SKM-1 (cell line): Measurements from ENCODE around the gene TTC39A.
"Not testable (repeated sequence)": the region's sequence is repeated elsewhere in the genome, so short reads cannot be mapped to it uniquely, and the experiment has no call there.

ENCODE experiments used
- DNase-seq: peaks from one replicate; lab custom pipeline; 2025; ENCODE audit not compliant: unreplicated experiment; lab: John Stamatoyannopoulos, UW

TTC39A gene

DNA sequence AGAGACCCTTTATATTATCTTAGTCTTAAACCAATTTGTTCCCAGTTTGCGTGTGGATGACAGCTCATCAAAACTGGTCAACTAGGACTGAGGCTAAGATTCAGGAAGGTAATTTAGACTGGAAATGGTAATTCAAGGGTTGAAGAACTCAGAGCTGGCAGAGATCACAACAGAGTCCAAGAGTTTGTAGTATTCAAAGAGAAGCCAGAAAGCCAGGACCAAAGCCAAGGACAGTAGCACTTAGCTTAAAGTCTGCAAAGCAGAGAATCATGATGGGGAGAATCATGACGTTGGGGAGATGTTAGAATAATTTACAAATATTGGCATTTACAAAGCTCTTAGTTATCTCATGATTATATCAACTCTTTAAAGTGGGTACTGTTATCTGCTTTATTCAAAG lies 61.7 kb downstream of the TTC39A start:
- no peak for DNase-seq

- DNase-seq, result no peak
These were observed 63.6 kb downstream of the TTC39A start for GRCh38 chr1:51266791-51267190.

GRCh38 chr1:51266181-51266580 lies 64.2 kb downstream of the TTC39A start:
- no peak for DNase-seq

- DNase-seq, result no peak
These were observed 64.7 kb downstream of the TTC39A start for GRCh38 chr1:51265618-51266017.

DNA sequence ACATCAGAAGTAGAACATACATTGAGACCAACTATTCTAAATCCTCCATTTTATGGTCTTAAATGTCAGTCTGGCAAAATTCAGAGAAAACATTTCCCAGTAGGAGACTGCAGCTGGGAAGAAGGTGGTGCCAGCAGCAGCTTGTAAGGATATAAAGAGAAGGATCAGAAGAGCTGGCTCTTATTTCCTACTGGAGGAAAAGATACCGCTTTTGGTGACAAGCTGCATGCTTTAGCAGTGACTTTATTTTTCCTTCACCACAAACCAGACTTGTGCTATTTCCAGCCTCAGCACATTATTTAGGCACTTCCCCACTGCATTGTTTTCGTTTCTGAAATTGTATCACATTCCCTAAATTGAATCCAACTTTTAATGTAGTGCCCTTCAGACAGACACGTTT lies 65.9 kb downstream of the TTC39A start:
- DNase-seq, result no peak

- no peak for DNase-seq
These were observed 67.0 kb downstream of the TTC39A start for GRCh38 chr1:51263147-51263877.

- no peak for DNase-seq
These were observed 75.0 kb downstream of the TTC39A start for GRCh38 chr1:51255331-51255730.

DNA sequence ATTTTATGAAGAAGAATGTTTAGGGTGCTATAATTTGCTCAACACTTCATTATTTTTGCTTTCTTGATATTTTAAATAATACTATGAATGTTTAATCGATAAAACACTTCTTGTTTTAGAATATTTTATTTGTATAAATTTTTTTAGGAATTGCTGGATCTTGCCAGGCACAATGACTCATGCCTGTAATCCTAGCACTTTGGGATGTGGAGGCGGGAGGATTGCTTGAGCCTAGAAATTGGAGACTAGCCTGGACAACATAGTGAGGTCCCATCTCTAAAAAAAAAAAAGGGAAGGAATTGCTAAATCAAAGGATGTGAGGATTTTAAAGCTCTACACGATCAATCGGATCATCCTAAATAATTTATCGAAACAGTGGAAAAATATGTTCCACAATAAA lies 76.7 kb downstream of the TTC39A start:
- no peak for DNase-seq

DNA sequence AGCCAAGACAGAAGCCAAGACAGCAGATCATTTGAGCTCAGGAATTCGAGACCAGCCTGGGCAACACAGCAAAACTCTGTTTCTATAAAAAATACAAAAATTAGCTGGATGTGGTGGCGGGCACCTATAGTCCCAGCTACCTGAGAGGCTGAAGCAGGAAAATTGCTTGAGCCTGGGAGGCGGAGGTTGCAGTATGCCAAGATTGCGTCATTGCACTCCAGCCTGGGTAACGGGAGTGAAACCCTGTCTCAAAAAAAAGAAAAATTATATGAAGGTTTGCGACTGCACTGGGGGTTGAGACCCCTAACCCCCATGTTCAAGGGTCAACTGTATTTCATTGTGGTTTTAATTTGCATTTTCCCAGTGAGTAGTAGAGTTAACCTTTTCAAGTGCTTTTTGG lies 78.0 kb downstream of the TTC39A start:
- no peak for DNase-seq

DNA sequence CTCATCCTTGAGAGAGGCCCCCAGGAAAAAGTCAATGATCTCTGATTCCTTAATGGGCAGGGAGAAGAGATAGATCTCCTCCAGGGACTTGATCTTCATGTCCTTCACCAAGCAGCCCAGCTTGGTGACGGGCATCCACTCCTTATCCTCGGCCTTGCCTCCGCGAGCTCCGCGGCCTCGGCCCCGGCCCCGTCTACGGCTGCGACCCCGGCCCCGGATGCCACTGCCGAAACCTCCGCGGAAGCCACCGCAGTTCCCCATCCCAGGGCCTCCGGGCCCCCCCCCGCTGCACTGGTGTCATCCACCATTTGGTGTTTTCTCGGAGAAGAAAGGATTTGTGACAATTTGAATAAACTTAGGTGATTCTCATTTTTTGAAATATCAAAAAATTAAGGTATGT lies 79.2 kb downstream of the TTC39A start:
- DNase-seq, result not testable (repeated sequence)

DNA sequence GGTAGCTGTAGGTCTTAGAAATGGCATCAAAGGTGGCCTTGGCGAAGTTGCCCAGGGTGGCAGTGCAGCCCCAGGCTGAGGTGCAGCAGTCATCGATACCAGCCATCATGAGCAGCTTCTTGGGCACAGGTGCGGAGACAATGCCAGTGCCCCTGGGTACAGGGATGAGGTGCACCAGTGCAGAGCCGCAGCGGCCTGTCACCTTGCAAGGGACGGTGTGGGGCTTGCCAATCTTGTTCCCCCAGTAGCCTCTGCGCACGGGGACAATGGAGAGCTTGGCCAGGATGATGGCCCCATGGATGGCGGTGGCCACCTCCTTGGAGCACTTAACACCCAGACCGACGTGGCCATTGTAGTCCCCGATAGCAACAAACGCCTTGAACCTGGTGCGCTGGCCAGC lies 79.6 kb downstream of the TTC39A start:
- not testable (repeated sequence) for DNase-seq

DNA sequence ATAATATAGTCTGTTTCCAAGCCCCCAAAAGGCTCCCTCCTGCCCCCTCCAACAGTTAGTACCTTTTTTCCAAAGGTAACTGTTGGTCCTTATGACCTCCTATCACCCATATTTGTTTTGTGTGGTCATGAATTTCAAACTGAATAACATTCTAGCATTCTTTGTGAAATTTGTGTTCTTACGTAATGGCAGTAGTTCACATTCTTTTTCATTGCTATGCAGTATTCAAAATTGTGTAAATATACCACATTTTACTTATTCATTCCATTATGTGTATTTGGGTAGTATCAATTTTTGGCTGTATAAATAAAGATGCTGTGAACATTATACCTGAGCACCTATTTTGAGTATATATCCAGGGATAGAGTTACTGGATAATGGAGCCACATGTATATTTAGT lies 80.9 kb downstream of the TTC39A start:
- DNase-seq, result no peak

- DNase-seq, result no peak
These were observed 82.9 kb downstream of the TTC39A start for GRCh38 chr1:51247499-51247898.

GRCh38 chr1:51247022-51247421 lies 83.3 kb downstream of the TTC39A start:
- DNase-seq, result no peak

DNA sequence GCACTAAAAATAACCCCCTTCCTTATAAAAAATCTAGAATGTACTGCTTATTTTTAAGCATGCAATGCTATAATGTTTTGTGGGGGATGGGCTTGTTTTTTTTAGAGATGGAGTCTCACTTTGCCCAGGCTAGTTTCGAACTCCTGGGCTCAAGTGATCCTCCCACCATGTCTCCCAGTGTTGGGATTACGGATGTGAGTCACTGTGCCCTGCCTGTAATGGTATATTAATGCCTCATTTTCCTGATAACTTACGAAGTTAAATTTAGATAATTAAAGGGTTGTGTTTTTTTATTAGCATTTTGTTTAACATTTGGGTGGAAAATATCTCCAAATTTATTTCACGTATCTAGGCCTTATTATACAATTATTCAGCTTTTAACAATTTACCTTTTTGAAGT lies 87.8 kb downstream of the TTC39A start:
- DNase-seq, result no peak

DNA sequence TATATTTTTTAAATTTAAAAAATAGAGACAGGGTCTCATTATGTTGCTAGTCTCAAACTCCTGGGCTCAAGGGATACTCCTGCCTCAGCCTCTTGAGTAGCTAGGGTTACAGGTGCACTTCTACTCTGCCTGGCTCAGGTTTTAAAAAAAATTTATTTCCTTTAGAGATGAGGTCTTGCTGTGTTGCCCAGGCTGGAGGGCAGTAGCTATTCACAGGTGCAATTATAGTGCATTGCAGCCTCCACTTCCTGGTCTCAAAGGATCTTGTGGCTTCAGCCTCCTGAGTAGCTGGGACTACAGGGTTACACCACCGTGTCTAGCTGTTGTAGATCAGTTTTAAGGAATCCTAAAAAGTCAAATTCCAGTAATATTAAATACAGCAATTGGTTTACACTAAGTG lies 89.2 kb downstream of the TTC39A start:
- no peak for DNase-seq

DNA sequence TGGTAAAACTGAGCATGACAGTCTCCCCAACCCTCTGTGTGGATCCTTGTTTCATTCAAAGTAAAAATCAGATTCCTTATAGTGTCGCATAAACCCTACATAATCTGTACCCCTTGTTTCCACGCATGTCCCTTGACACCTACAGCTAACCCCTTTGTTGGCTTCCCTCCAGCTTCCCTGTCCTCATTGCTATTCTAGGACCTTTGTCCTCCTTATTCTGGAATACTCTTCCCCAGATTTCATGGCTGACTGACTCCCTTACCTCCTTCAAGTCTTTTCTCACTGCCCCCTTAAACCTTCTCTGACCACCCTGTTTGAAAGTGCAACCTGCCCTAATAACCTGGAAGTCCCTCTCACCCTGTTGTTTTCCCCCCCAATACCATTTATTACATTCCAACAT lies 90.3 kb downstream of the TTC39A start:
- DNase-seq, result no peak

DNA sequence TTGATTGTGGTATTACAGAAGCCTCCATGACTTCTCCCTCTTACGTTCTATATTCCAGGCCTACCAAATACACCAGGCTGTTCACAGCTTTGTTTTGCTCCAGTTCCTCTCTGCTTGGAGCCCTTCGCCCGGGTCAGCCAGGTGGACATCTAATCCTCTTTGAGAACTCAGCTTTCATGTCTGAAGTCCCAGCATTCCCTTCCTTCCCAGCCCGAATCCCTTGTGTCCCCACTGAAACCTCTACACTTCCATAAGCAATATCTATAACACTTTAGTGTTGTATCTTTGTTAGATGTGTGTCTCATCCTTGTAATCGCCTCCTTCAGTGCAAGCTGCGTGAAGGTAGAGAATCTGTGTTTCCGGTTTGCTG lies 92.3 kb downstream of the TTC39A start:
- no peak for DNase-seq

GRCh38 chr1:51237351-51238033 lies 92.9 kb downstream of the TTC39A start:
- no peak for DNase-seq
